GM12865 (cell line): ENCODE measurements around the gene HIVEP2.

Source experiments
- DNase-seq: peaks from one replicate; pipeline ENCODE4 v3.0.0; 2010; ENCODE audit warnings: low read depth
- H3K4me3 ChIP-seq: 2 replicates; pipeline ENCODE4 v1.5.1; 2011; ENCODE audit warnings: mild to moderate bottlenecking, low read depth, low read length, control low read depth
- TF ChIP-seq, protein P1 (sequence below): IDR thresholded peaks from 2 replicates; pipeline ENCODE4 v1.5.1; 2011; ENCODE audit warnings: low read length, control low read depth, low read depth, inconsistent platforms; ENCODE audit not compliant: insufficient read depth; ENCODE audit errors: missing control alignments

Gene HIVEP2

DNA sequence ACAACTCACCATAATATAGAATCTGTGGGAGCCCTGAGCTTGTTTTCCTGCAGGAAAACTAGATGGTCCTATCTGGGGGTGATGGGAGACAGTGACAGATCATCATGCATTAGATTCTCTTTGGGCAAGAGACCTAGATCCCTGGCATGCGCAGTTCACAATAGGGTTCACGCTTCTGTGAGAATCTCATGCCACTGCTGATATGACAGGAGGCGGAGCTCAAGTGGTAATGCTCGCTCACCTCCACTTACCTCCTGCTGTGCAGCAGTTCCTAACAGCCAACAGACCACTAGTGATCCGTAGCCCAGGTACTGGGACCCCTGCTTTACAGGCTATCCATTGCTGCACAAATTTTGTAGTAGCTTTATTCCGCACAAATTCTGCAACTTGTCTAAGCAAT, 84.5 kb downstream of the HIVEP2 start:
- H3K4me3 ChIP-seq = no peak overlapping the region
- DNase-seq = no peak
- TF ChIP-seq, protein P1, sequence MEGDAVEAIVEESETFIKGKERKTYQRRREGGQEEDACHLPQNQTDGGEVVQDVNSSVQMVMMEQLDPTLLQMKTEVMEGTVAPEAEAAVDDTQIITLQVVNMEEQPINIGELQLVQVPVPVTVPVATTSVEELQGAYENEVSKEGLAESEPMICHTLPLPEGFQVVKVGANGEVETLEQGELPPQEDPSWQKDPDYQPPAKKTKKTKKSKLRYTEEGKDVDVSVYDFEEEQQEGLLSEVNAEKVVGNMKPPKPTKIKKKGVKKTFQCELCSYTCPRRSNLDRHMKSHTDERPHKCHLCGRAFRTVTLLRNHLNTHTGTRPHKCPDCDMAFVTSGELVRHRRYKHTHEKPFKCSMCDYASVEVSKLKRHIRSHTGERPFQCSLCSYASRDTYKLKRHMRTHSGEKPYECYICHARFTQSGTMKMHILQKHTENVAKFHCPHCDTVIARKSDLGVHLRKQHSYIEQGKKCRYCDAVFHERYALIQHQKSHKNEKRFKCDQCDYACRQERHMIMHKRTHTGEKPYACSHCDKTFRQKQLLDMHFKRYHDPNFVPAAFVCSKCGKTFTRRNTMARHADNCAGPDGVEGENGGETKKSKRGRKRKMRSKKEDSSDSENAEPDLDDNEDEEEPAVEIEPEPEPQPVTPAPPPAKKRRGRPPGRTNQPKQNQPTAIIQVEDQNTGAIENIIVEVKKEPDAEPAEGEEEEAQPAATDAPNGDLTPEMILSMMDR = no peak

GRCh38 chr6:142857796-142858555, 87.0 kb downstream of the HIVEP2 start:
- DNase-seq = peak; percentile 51
- H3K4me3 ChIP-seq = peak overlapping the region; percentile 38
- TF ChIP-seq, protein P1 = no peak

DNA sequence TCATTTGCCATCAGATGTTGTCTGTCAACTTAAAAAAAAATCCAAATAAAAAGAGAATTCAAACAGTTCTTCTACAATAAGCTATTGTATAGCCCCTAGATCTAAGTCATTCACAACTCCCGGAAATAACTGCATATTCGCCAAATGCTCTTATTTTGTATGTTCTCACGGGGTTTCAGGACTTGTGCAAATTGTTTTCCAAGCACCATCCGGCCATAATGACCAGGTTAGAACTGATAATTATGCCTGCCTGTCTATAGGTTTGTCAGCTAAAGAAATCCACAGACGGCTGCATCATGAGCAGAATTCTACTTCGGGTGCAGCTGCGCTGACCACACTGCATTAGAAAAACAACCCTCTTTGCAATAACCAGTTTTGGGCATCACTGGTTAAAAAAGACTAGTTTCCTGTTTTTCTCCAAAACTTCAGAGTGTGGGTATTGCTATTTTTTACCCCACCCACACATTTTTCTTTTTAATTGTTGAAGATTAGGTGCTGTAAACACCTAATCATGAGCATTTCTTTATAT, 87.7 kb downstream of the HIVEP2 start:
- peak overlapping the region; percentile 38 for H3K4me3 ChIP-seq
- TF ChIP-seq, protein P1 = no peak
- peak; percentile 85 for DNase-seq

DNA sequence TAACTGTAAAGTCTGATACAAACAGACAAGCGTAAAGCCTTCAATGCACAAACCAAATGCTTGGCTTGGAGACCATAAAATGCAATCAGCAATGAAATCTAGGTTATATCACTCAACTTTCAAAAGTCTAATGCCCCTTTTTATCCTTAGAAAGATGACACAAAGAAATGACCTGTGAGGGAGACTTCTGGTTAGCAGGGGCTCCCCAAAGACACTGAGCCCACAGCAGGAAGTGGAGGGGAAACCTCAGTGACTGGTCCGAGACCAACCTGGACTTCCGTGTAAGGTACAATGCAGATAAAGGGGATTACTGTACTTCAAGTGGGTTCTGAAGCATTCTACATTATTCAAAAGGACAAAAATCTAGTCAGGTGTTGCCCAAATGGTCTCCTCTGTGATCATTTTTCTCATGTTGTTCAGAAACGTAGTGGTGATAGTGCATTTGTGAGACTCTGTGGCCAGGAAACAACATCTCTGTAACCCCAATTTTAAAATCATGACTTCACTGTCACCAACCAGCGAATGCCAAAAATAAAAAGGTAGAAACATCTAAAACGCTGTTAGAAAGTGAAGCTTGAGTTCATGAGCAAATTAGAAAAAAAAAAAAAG, 88.2 kb downstream of the HIVEP2 start:
- TF ChIP-seq, protein P1 = no peak
- DNase-seq = peak; percentile 89
- peak overlapping the region; percentile 38 for H3K4me3 ChIP-seq

DNA sequence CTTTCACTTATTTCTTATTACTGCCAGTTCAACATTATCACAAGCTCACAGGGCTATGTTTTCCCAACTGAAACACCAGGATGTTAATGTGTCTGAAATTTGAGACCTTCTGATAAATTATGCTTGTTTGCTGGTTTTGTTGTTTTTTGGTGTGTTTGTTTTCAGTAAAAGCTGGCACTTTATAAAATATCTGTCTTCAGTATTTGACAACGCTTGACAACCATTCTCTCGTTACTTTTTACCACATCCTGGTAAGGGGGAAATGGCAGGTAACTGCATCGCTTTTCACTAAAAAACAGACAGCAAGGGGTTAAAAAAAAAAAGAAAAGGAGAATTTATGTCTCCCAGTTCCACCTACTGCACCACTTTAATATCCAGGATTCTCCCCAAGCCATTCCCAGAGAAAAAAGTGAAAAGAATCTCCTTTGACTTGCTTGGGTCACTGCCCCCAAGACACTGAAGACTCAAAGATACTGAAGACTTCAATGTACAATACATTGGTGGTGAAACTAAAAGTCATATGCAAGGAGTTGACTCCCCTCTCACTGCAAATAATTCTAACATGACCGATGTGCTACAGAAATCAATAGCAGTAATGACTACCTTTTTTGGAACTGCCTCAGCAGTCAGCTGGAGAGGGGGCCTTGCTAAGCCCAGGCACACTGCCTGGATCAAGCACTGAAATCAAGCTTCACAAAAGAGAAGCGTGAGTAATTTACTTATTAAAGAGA, 88.9 kb downstream of the HIVEP2 start:
- TF ChIP-seq, protein P1 = no peak
- peak; percentile 68 for DNase-seq
- H3K4me3 ChIP-seq = peak overlapping the region; percentile 38

- TF ChIP-seq, protein P1 = no peak
- DNase-seq = no peak
Measured at GRCh38 chr6:142854589-142855488, 90.1 kb downstream of the HIVEP2 start.

More at GRCh38 chr6:142854589-142855488, 90.1 kb downstream of the HIVEP2 start:
- H3K4me3 ChIP-seq = 0 out of 2 replicates have a peak overlapping the region, but pooled peaks have one; percentile 14
